LHCN-M2 (cell line): ENCODE measurements around the gene KCNIP3. TPM values are rescaled to one million over a fixed set of nuclear protein-coding genes. Genes with fewer than 3 reads are reported as not detected.
A peak's percentile ranks its signal among the peaks of the same experiment; 100 is the strongest.
"Not testable (repeated sequence)": the region's sequence is repeated elsewhere in the genome, so short reads cannot be mapped to it uniquely, and the experiment has no call there.

Experiments
- DNase-seq: peaks from one replicate; pipeline ENCODE4 v3.0.0-alpha.2; 2012; ENCODE audit warnings: low read depth
- total RNA-seq: library from RNA; depleted of rRNA; stranded (reverse); fragments of >200 nt; gene quantifications from 2 replicates; pipeline ENCODE4 v1.2.3, GENCODE V29; 2014

KCNIP3 gene
- total RNA-seq, 1 experiment from 2014 or later: 0.29 TPM

GRCh38 chr2:95346738-95347671 is 49.9 kb downstream of the KCNIP3 start:
- no peak for DNase-seq

GRCh38 chr2:95347681-95348608 is 50.8 kb downstream of the KCNIP3 start:
- no peak for DNase-seq

- DNase-seq: no peak
These were observed 51.7 kb downstream of the KCNIP3 start for GRCh38 chr2:95348609-95349567.

GRCh38 chr2:95349568-95350322 is 52.6 kb downstream of the KCNIP3 start:
- DNase-seq: no peak

GRCh38 chr2:95350368-95350767 is 53.2 kb downstream of the KCNIP3 start:
- DNase-seq: no peak

GRCh38 chr2:95350774-95351597 is 53.8 kb downstream of the KCNIP3 start:
- DNase-seq: no peak

GRCh38 chr2:95351598-95351915 is 54.4 kb downstream of the KCNIP3 start:
- DNase-seq: no peak

GRCh38 chr2:95352310-95353054 is 55.3 kb downstream of the KCNIP3 start:
- no peak for DNase-seq

- DNase-seq: no peak
These were observed 56.0 kb downstream of the KCNIP3 start for GRCh38 chr2:95353055-95353575.

- DNase-seq: no peak
These were observed 56.7 kb downstream of the KCNIP3 start for GRCh38 chr2:95353613-95354468.

- DNase-seq: no peak
These were observed 57.3 kb downstream of the KCNIP3 start for GRCh38 chr2:95354469-95354901.

- DNase-seq: no peak
These were observed 57.8 kb downstream of the KCNIP3 start for GRCh38 chr2:95354925-95355324.

- not testable (repeated sequence) for DNase-seq
These were observed 58.3 kb downstream of the KCNIP3 start for GRCh38 chr2:95355486-95355885.

- no peak for DNase-seq
These were observed 59.9 kb downstream of the KCNIP3 start for GRCh38 chr2:95356821-95357700.

- no peak for DNase-seq
These were observed 60.7 kb downstream of the KCNIP3 start for GRCh38 chr2:95357717-95358280.

GRCh38 chr2:95359031-95359430 is 61.9 kb downstream of the KCNIP3 start:
- peak; percentile 44 for DNase-seq
